ENCODE results near the gene KLK7.
"Not testable (repeated sequence)": the region's sequence is repeated elsewhere in the genome, so short reads cannot be mapped to it uniquely, and the experiment has no call there.

Gene KLK7

GRCh38 chr19:51010066-51010795, 26.5 kb upstream of the KLK7 start:
- no peak for DNase-seq (ENCODE audit: low spot score)

- no peak for DNase-seq (ENCODE audit: low spot score)
Observed at GRCh38 chr19:51009061-51009891, 25.6 kb upstream of the KLK7 start.

GRCh38 chr19:51007488-51007887, 23.8 kb upstream of the KLK7 start:
- no peak for DNase-seq (ENCODE audit: low spot score)

GRCh38 chr19:51006406-51006805, 22.7 kb upstream of the KLK7 start:
- DNase-seq (ENCODE audit: low spot score): no peak

- DNase-seq (ENCODE audit: low spot score): no peak
Observed at GRCh38 chr19:51005248-51005647, 21.5 kb upstream of the KLK7 start.

- DNase-seq (ENCODE audit: low spot score): no peak
Observed at GRCh38 chr19:51003316-51003715, 19.6 kb upstream of the KLK7 start.

GRCh38 chr19:51002542-51003311, 19.0 kb upstream of the KLK7 start:
- DNase-seq (ENCODE audit: low spot score): peak; percentile 29

- no peak for DNase-seq (ENCODE audit: low spot score)
Observed at GRCh38 chr19:51002089-51002532, 18.4 kb upstream of the KLK7 start.

- DNase-seq (ENCODE audit: low spot score): no peak
Observed at GRCh38 chr19:51001515-51001914, 17.8 kb upstream of the KLK7 start, which contains the start of gene KLK8. KLK8 (minus strand) TSS chr19:51001604; CDS start chr19:51001167, 437 bp downstream.

GRCh38 chr19:51000981-51001380, 17.3 kb upstream of the KLK7 start:
- DNase-seq (ENCODE audit: low spot score): no peak

GRCh38 chr19:51000426-51000825, 16.7 kb upstream of the KLK7 start:
- DNase-seq (ENCODE audit: low spot score): no peak

GRCh38 chr19:50998686-50999085, 15.0 kb upstream of the KLK7 start:
- no peak for DNase-seq (ENCODE audit: low spot score)

- DNase-seq (ENCODE audit: low spot score): no peak
Observed at GRCh38 chr19:50998061-50998460, 14.3 kb upstream of the KLK7 start.

- DNase-seq (ENCODE audit: low spot score): no peak
Observed at GRCh38 chr19:50994129-50994528, 10.4 kb upstream of the KLK7 start.

- DNase-seq (ENCODE audit: low spot score): peak; percentile 51
Observed at GRCh38 chr19:50992666-50993035, 8.9 kb upstream of the KLK7 start.

GRCh38 chr19:50984416-50984815, 699 bp upstream of the KLK7 start:
- DNase-seq (ENCODE audit: low spot score): not testable (repeated sequence)

- no peak for DNase-seq (ENCODE audit: low spot score)
Observed at GRCh38 chr19:50982186-50982585, 1.5 kb downstream of the KLK7 start.

- no peak for DNase-seq (ENCODE audit: low spot score)
Observed at GRCh38 chr19:50981587-50982146, 2.0 kb downstream of the KLK7 start.

GRCh38 chr19:50980208-50980607, 3.5 kb downstream of the KLK7 start:
- DNase-seq (ENCODE audit: low spot score): no peak

GRCh38 chr19:50979758-50980157, 4.0 kb downstream of the KLK7 start:
- no peak for DNase-seq (ENCODE audit: low spot score)

GRCh38 chr19:50978772-50979390, 4.8 kb downstream of the KLK7 start:
- DNase-seq (ENCODE audit: low spot score): no peak

- DNase-seq (ENCODE audit: low spot score): no peak
Observed at GRCh38 chr19:50977626-50978025, 6.1 kb downstream of the KLK7 start.
